ENCODE results near the gene CA11.

Gene CA11

DNA sequence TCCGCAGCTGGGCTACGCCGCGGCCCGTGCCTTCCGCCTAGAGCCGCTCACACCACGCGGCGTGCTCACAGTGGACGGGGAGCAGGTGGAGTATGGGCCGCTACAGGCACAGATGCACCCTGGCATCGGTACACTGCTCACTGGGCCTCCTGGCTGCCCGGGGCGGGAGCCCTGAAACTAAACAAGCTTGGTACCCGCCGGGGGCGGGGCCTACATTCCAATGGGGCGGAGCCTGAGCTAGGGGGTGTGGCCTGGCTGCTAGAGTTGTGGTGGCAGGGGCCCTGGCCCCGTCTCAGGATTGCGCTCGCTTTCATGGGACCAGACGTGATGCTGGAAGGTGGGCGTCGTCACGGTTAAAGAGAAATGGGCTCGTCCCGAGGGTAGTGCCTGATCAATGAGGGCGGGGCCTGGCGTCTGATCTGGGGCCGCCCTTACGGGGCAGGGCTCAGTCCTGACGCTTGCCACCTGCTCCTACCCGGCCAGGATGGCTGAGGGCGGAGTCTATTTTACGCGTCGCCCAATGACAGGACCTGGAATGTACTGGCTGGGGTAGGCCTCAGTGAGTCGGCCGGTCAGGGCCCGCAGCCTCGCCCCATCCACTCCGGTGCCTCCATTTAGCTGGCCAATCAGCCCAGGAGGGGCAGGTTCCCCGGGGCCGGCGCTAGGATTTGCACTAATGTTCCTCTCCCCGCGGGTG lies 16.2 kb downstream of the CA11 start:
- Histone ChIP-seq H3K4me1 (ENCODE audit: control insufficient read depth in 1 of 2, insufficient read depth in 1 of 2, low read depth in 1 of 2, low read length in 1 of 2) (peaks cover 31 to 35% of the 10 kb centered on the region in 2 experiments), H3K4me3 (ENCODE audit: low read depth in 1 of 2, low read length in 1 of 2) (no peak overlapping the region), H3K27me3 (no peaks in the 10 kb centered on the region), H3K27ac (no peak overlapping the region), H3K9me3 (no peaks in the 10 kb centered on the region), H3K36me3 (peaks cover 54% of the 10 kb centered on the region)
- TF ChIP-seq, protein P1, sequence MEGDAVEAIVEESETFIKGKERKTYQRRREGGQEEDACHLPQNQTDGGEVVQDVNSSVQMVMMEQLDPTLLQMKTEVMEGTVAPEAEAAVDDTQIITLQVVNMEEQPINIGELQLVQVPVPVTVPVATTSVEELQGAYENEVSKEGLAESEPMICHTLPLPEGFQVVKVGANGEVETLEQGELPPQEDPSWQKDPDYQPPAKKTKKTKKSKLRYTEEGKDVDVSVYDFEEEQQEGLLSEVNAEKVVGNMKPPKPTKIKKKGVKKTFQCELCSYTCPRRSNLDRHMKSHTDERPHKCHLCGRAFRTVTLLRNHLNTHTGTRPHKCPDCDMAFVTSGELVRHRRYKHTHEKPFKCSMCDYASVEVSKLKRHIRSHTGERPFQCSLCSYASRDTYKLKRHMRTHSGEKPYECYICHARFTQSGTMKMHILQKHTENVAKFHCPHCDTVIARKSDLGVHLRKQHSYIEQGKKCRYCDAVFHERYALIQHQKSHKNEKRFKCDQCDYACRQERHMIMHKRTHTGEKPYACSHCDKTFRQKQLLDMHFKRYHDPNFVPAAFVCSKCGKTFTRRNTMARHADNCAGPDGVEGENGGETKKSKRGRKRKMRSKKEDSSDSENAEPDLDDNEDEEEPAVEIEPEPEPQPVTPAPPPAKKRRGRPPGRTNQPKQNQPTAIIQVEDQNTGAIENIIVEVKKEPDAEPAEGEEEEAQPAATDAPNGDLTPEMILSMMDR (IDR thresholded peaks at IDR 0.05), result no peak

DNA sequence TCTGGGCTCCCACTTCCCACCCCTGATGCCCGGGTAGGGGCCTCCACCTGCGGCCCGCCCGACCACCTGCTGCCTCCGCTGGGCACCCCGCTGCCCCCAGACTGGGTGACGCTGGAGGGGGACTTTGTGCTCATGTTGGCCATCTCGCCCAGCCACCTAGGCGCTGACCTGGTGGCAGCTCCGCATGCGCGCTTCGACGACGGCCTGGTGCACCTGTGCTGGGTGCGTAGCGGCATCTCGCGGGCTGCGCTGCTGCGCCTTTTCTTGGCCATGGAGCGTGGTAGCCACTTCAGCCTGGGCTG lies 16.7 kb downstream of the CA11 start:
- Histone ChIP-seq H3K36me3 (peaks cover 54% of the 10 kb centered on the region), H3K27me3 (no peaks in the 10 kb centered on the region), H3K9me3 (no peaks in the 10 kb centered on the region), H3K4me3 (ENCODE audit: low read depth in 1 of 2, low read length in 1 of 2) (no peak overlapping the region), H3K4me1 (ENCODE audit: control insufficient read depth in 1 of 2, insufficient read depth in 1 of 2, low read depth in 1 of 2, low read length in 1 of 2) (peaks cover 30 to 34% of the 10 kb centered on the region in 2 experiments), H3K27ac (no peak overlapping the region)
- TF ChIP-seq, protein P1 (IDR thresholded peaks at IDR 0.05), result no peak

DNA sequence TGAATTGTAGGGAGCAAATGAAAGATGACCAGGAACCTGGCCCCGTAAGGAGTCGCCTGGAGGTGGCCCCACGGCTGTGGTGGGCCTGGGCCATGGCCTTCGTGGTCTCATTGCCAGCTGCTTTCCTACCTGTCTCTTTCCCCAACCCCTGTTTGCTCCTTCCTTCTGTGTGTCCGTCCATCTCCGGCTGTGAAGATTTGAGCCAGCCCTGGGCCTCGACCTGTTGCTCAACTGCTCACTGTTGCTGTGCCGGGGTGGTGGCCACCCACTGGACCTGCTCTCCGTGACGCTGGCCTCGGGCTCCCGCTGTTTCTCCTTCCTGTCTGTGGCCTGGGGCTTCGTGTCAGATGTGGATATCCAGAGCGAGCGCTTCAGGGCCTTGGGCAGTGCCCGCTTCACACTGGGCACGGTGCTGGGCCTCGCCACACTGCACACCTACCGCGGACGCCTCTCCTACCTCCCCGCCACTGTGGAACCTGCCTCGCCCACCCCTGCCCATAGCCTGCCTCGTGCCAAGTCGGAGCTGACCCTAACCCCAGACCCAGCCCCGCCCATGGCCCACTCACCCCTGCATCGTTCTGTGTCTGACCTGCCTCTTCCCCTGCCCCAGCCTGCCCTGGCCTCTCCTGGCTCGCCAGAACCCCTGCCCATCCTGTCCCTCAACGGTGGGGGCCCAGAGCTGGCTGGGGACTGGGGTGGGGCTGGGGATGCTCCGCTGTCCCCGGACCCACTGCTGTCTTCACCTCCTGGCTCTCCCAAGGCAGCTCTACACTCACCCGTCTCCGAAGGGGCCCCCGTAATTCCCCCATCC lies 17.3 kb downstream of the CA11 start:
- H3K27ac ChIP-seq, result no peak overlapping the region
- H3K4me3 ChIP-seq (ENCODE audit: low read depth in 1 of 2, low read length in 1 of 2), result no peak overlapping the region
- H3K27me3 ChIP-seq, result no peaks in the 10 kb centered on the region
- no peaks in the 10 kb centered on the region for H3K9me3 ChIP-seq
- H3K36me3 ChIP-seq, result peaks cover 54% of the 10 kb centered on the region
- H3K4me1 ChIP-seq (ENCODE audit: control insufficient read depth in 1 of 2, insufficient read depth in 1 of 2, low read depth in 1 of 2, low read length in 1 of 2), result peaks cover 28 to 34% of the 10 kb centered on the region in 2 experiments
- TF ChIP-seq, protein P1 (IDR thresholded peaks at IDR 0.05), result no peak

DNA sequence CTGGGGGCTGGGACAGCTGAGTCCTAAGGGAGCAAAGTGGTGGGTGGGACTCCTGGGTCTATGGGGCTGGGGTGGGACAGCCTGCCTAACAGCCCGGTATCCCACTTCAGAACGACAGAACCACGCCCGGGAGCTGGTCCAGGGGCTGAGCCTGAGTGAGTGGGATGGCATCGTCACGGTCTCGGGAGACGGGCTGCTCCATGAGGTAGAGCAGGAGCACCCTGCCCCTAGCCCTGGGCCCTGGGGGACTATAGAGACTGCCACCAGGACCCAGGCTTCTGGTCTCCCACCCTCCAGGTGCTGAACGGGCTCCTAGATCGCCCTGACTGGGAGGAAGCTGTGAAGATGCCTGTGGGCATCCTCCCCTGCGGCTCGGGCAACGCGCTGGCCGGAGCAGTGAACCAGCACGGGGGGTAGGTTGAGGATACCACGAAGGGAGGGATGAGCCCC lies 18.1 kb downstream of the CA11 start:
- H3K27me3 ChIP-seq, result no peaks in the 10 kb centered on the region
- no peaks in the 10 kb centered on the region for H3K9me3 ChIP-seq
- TF ChIP-seq, protein P1 (IDR thresholded peaks at IDR 0.05), result no peak
- peaks cover 30% of the 10 kb centered on the region in 2 experiments for H3K4me1 ChIP-seq (ENCODE audit: control insufficient read depth in 1 of 2, insufficient read depth in 1 of 2, low read depth in 1 of 2, low read length in 1 of 2)
- H3K4me3 ChIP-seq (ENCODE audit: low read depth in 1 of 2, low read length in 1 of 2), result no peak overlapping the region
- no peak overlapping the region for H3K27ac ChIP-seq
- peaks cover 48% of the 10 kb centered on the region for H3K36me3 ChIP-seq

- Histone ChIP-seq H3K36me3 (peaks cover 42% of the 10 kb centered on the region), H3K27me3 (no peaks in the 10 kb centered on the region), H3K9me3 (no peaks in the 10 kb centered on the region), H3K27ac (peak overlapping the region; percentile 5), H3K4me3 (ENCODE audit: low read depth in 1 of 2, low read length in 1 of 2) (no peak overlapping the region), H3K4me1 (ENCODE audit: control insufficient read depth in 1 of 2, insufficient read depth in 1 of 2, low read depth in 1 of 2, low read length in 1 of 2) (peaks cover 28 to 30% of the 10 kb centered on the region in 2 experiments)
- TF ChIP-seq, protein P1 (IDR thresholded peaks at IDR 0.05), result no peak
Measured at GRCh38 chr19:48627201-48627864, 18.7 kb downstream of the CA11 start.
